Fibroblast of lung (primary cell): ENCODE data around the gene GRIN2A.

Experiments
- EZH2 ChIP-seq: IDR thresholded peaks from 2 replicates; pipeline ENCODE4 v1.5.1; 2012; ENCODE audit warnings: low read length, control low read depth, mild to moderate bottlenecking; ENCODE audit errors: missing control alignments
- TF ChIP-seq, protein P1 (sequence below), 2 donors: IDR thresholded peaks in 1 of 2; conservative IDR thresholded peaks in 1 of 2; 1 replicate in 1 of 2; 2 replicates in 1 of 2; pipeline ENCODE4 v1.5.1; 2011 to 2012; ENCODE audit warnings: low read length in 2 of 2, control low read depth in 1 of 2, inconsistent platforms in 1 of 2, low read depth in 1 of 2, mild to moderate bottlenecking in 1 of 2

DNA sequence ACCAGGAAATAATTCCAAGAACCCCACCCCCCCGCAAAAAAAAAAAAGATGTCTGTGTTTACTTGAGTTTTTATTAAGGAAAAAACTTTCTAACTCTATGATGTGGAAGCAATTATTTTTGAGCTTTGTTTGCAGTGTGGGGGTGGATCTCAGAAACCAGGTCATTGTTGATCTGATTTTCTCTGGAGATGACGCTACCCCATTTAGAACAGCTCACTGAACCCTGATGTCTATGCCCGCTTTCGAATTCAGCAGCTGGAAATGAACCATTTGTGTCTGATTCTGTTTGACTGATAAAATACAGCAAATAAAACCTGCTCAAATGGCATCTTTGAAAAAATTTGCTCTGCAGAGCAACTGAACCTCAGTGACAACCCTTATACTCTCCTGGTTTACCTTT is 368.6 kb downstream of the GRIN2A start:
- TF ChIP-seq, protein P1, sequence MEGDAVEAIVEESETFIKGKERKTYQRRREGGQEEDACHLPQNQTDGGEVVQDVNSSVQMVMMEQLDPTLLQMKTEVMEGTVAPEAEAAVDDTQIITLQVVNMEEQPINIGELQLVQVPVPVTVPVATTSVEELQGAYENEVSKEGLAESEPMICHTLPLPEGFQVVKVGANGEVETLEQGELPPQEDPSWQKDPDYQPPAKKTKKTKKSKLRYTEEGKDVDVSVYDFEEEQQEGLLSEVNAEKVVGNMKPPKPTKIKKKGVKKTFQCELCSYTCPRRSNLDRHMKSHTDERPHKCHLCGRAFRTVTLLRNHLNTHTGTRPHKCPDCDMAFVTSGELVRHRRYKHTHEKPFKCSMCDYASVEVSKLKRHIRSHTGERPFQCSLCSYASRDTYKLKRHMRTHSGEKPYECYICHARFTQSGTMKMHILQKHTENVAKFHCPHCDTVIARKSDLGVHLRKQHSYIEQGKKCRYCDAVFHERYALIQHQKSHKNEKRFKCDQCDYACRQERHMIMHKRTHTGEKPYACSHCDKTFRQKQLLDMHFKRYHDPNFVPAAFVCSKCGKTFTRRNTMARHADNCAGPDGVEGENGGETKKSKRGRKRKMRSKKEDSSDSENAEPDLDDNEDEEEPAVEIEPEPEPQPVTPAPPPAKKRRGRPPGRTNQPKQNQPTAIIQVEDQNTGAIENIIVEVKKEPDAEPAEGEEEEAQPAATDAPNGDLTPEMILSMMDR (conservative IDR thresholded peaks at IDR 0.05 in 1 of 2, IDR thresholded peaks at IDR 0.05 in 1 of 2; ENCODE audit: low read depth in 1 of 2, low read length in 2 of 2), result no peak
- TF ChIP-seq EZH2, result no peak
